ENCODE data around the gene RPUSD3. TPM values are rescaled to one million over a fixed set of nuclear protein-coding genes. Genes with fewer than 3 reads are reported as not detected.

The RPUSD3 gene
- total RNA-seq, 1 experiment from 2014 or later, result 54.1 TPM

DNA sequence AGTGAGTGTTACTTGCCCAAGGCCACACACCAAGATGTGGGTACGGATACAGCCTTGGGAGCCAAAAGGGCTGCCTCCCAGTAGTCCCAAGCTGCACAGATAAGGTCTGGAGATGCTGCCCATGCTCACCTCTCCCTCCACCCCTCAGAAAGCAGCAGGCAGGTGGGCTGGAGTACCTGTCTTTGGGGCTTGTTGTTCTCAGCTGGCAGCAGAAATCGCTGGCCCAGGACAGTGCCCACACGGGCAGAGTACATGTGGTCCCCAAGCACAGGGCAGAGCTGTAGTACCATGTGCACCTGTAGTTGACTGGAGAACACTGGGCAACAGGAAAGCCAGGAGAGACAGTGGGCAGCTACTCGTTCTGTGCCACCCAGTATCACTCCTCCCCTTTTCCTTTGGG is 5.0 kb downstream of the RPUSD3 start:
- no peak for TF ChIP-seq EZH2 (IDR thresholded peaks at IDR 0.05; ENCODE audit: low read length, unreplicated experiment)
- TF ChIP-seq CTCF (conservative IDR thresholded peaks at IDR 0.05; ENCODE audit: low read depth, low read length), result no peak
- no peak for TF ChIP-seq EZH2phosphoT487 (IDR thresholded peaks at IDR 0.05; ENCODE audit: borderline replicate concordance, low read length)
- BruUV-seq (replicated peaks), result no TSS peak
- H3K9ac ChIP-seq (ENCODE audit: low read length), result no peak overlapping the region
- H3F3A ChIP-seq (ENCODE audit: low read length, unreplicated experiment), result no peaks in the 10 kb centered on the region
- CTCF ChIA-PET, result interaction anchor here (0.6 to 1.1 kb wide), 2 partner anchors 108 to 153 kb away, joined by 3 to 5 read pairs; no protein-coding TSS in a partner anchor
- H3K27me3 ChIP-seq (ENCODE audit: low read length), result no peaks in the 10 kb centered on the region
- DNase-seq (no peak), ATAC-seq (no peak)
- peaks cover 8% of the 10 kb centered on the region; the same call in 1 of the 2 replicates for H3K4me1 ChIP-seq (ENCODE audit: insufficient read depth, low read length)
- intact Hi-C loops (cut with micrococcal nuclease), result no loop called here
- H3K9me2 ChIP-seq (replicated peaks; ENCODE audit: low read length), result no peaks in the 10 kb centered on the region
- POLR2A ChIA-PET (ENCODE audit: unreplicated experiment), result no interaction called here
- H3K4me3 ChIP-seq (ENCODE audit: low read length), result no peak overlapping the region
- H3K79me2 ChIP-seq (ENCODE audit: low read length), result peaks cover 14% of the 10 kb centered on the region
- peaks cover 6% of the 10 kb centered on the region for H3K36me3 ChIP-seq (ENCODE audit: low read depth, low read length)
- no peaks in the 10 kb centered on the region for H4K20me1 ChIP-seq (ENCODE audit: low read length)
- H3K9me3 ChIP-seq (ENCODE audit: low read length), result no peaks in the 10 kb centered on the region
- no peak overlapping the region for H3K4me2 ChIP-seq (ENCODE audit: low read length)
- H3K27ac ChIP-seq (ENCODE audit: low read length), result no peak overlapping the region
- no peak overlapping the region for H2AFZ ChIP-seq (ENCODE audit: low read length)

DNA sequence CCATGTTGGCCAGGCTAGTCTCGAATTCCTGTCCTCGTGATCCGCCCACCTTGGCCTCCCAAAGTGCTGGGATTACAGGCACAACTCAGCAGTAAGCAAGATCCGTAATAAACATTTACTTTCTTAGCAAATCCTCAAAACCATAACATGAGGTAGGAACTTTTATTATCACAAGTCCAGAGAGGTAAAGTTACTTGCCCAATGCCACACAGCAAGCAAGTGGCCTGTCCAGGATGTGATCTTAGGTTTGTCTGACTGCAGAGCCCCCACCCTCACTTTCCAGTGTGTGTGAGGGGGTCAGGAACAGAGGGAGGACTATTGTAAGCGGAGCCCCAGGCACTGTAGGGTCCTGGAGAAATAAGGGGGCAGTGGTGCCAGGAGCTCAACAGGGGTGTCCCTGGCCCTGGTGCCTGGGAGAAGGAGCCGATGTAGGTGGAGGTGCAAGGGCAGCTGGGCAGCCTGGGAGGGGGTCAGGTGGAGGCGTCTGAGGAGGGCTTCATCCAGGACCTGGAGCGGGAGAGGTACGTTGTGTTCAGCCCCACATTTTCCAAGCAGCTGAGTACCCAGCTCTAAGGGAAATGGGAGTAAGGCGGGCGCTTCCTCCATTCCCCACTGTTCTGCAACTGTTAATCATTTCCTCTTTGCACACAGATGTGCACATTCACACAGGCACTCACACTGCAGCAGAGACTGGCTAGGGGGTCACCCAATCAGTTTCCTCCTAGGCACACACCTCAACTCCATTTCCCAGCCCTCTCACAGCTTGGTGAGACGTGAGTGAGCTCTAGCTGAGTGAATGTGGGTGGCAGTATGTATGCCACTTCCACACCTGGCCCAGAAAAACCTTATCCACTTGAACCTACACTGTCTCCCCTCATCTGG is 5.9 kb downstream of the RPUSD3 start:
- BruUV-seq (replicated peaks), result no TSS peak
- H4K20me1 ChIP-seq (ENCODE audit: low read length), result no peaks in the 10 kb centered on the region
- H3K9ac ChIP-seq (ENCODE audit: low read length), result no peak overlapping the region
- peaks cover 6% of the 10 kb centered on the region for H3K36me3 ChIP-seq (ENCODE audit: low read depth, low read length)
- peaks cover 8% of the 10 kb centered on the region for H3K79me2 ChIP-seq (ENCODE audit: low read length)
- peaks cover 8% of the 10 kb centered on the region; the same call in 1 of the 2 replicates for H3K4me1 ChIP-seq (ENCODE audit: insufficient read depth, low read length)
- DNase-seq (no peak), ATAC-seq (no peak)
- no peak overlapping the region for H3K4me3 ChIP-seq (ENCODE audit: low read length)
- H3K9me2 ChIP-seq (replicated peaks; ENCODE audit: low read length), result no peaks in the 10 kb centered on the region
- TF ChIP-seq EZH2phosphoT487 (IDR thresholded peaks at IDR 0.05; ENCODE audit: borderline replicate concordance, low read length) (no peak), EZH2 (IDR thresholded peaks at IDR 0.05; ENCODE audit: low read length, unreplicated experiment) (no peak), CTCF (conservative IDR thresholded peaks at IDR 0.05; ENCODE audit: low read depth, low read length) (no peak)
- no peaks in the 10 kb centered on the region for H3F3A ChIP-seq (ENCODE audit: low read length, unreplicated experiment)
- intact Hi-C loops (cut with micrococcal nuclease), result no loop called here
- H2AFZ ChIP-seq (ENCODE audit: low read length), result no peak overlapping the region
- no peaks in the 10 kb centered on the region for H3K27me3 ChIP-seq (ENCODE audit: low read length)
- CTCF ChIA-PET, result interaction anchor here (0.7 kb wide), 1 partner anchor 31 kb away, joined by 3 read pairs; no protein-coding TSS in a partner anchor
- H3K4me2 ChIP-seq (ENCODE audit: low read length), result no peak overlapping the region
- no peaks in the 10 kb centered on the region for H3K9me3 ChIP-seq (ENCODE audit: low read length)
- H3K27ac ChIP-seq (ENCODE audit: low read length), result no peak overlapping the region
- POLR2A ChIA-PET (ENCODE audit: unreplicated experiment), result no interaction called here

All from PC-3 (cell line).